HL-60 (cell line): ENCODE measurements around the gene SH2D3A.

ENCODE experiments used
- DNase-seq, 2 experiments: peaks; one replicate each; pipeline ENCODE4 v3.0.0-alpha.2; 2010 to 2020; ENCODE audit warnings: low read depth in 1 of 2, low spot score in 1 of 2
- H3K27ac ChIP-seq: fragments of 250-450 bp; sonication (Bioruptor Pico); replicated peaks from 2 replicates; pipeline ENCODE4 v1.5.1; 2020; ENCODE audit warnings: mild to moderate bottlenecking, moderate library complexity
- H3K27me3 ChIP-seq: fragments of 250-450 bp; sonication (Bioruptor Pico); 2 replicates; pipeline ENCODE4 v1.5.1; 2021; ENCODE audit warnings: mild to moderate bottlenecking, moderate library complexity; ENCODE audit not compliant: insufficient read depth, poor library complexity, severe bottlenecking
- H3K4me3 ChIP-seq: replicated peaks from 2 replicates; pipeline ENCODE4 v1.5.1; 2011; ENCODE audit warnings: mild to moderate bottlenecking, control low read depth, low read length; ENCODE audit not compliant: insufficient read depth
- GABPA ChIP-seq: IDR thresholded peaks from 2 replicates; pipeline ENCODE4 v1.6.1; 2012; ENCODE audit warnings: low read depth
- POLR2AphosphoS5 ChIP-seq: IDR thresholded peaks from 2 replicates; pipeline ENCODE4 v1.6.1; 2012; ENCODE audit warnings: low read depth
- SPI1 ChIP-seq: IDR thresholded peaks from 2 replicates; pipeline ENCODE4 v1.6.1; 2012; ENCODE audit warnings: low read depth, mild to moderate bottlenecking, borderline replicate concordance
- TF ChIP-seq, protein P1 (sequence below): IDR thresholded peaks from 2 replicates; pipeline ENCODE4 v1.6.1; 2012; ENCODE audit warnings: low read depth; ENCODE audit not compliant: insufficient replicate concordance
- TF ChIP-seq, protein P2 (sequence below): IDR thresholded peaks from one replicate; pipeline ENCODE4 v1.5.1; 2011; ENCODE audit warnings: low read length, control low read depth, inconsistent platforms; ENCODE audit not compliant: insufficient read depth

SH2D3A gene

DNA sequence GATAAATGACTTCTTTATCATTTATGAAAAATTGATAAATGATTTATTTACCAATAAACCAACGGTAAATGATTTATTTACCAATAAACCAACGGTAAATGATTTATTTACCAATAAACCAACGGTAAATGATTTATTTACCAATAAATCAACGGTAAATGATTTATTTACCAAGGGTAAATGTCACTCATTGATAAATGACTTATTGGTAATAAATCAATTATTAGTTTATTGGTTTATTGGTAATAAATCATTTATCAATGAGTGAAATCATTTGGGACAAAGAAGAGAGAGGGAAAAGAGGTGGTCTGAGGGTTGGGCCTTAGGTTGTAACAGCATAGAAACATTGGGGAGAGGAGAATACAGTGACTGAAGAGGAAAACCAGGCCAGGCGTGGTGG, 26.7 kb upstream of the SH2D3A start:
- DNase-seq: no peak
- H3K27me3 ChIP-seq: no peaks in the 10 kb centered on the region
- no peak for TF ChIP-seq POLR2AphosphoS5
- TF ChIP-seq, protein P1, sequence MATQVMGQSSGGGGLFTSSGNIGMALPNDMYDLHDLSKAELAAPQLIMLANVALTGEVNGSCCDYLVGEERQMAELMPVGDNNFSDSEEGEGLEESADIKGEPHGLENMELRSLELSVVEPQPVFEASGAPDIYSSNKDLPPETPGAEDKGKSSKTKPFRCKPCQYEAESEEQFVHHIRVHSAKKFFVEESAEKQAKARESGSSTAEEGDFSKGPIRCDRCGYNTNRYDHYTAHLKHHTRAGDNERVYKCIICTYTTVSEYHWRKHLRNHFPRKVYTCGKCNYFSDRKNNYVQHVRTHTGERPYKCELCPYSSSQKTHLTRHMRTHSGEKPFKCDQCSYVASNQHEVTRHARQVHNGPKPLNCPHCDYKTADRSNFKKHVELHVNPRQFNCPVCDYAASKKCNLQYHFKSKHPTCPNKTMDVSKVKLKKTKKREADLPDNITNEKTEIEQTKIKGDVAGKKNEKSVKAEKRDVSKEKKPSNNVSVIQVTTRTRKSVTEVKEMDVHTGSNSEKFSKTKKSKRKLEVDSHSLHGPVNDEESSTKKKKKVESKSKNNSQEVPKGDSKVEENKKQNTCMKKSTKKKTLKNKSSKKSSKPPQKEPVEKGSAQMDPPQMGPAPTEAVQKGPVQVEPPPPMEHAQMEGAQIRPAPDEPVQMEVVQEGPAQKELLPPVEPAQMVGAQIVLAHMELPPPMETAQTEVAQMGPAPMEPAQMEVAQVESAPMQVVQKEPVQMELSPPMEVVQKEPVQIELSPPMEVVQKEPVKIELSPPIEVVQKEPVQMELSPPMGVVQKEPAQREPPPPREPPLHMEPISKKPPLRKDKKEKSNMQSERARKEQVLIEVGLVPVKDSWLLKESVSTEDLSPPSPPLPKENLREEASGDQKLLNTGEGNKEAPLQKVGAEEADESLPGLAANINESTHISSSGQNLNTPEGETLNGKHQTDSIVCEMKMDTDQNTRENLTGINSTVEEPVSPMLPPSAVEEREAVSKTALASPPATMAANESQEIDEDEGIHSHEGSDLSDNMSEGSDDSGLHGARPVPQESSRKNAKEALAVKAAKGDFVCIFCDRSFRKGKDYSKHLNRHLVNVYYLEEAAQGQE: no peak
- TF ChIP-seq, protein P2, sequence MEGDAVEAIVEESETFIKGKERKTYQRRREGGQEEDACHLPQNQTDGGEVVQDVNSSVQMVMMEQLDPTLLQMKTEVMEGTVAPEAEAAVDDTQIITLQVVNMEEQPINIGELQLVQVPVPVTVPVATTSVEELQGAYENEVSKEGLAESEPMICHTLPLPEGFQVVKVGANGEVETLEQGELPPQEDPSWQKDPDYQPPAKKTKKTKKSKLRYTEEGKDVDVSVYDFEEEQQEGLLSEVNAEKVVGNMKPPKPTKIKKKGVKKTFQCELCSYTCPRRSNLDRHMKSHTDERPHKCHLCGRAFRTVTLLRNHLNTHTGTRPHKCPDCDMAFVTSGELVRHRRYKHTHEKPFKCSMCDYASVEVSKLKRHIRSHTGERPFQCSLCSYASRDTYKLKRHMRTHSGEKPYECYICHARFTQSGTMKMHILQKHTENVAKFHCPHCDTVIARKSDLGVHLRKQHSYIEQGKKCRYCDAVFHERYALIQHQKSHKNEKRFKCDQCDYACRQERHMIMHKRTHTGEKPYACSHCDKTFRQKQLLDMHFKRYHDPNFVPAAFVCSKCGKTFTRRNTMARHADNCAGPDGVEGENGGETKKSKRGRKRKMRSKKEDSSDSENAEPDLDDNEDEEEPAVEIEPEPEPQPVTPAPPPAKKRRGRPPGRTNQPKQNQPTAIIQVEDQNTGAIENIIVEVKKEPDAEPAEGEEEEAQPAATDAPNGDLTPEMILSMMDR: no peak
- TF ChIP-seq GABPA: no peak
- TF ChIP-seq SPI1: no peak
- no peak overlapping the region for H3K4me3 ChIP-seq
- no peak overlapping the region for H3K27ac ChIP-seq

- no peak overlapping the region for H3K27ac ChIP-seq
- H3K27me3 ChIP-seq: no peaks in the 10 kb centered on the region
- no peak for DNase-seq
- H3K4me3 ChIP-seq: no peak overlapping the region
- TF ChIP-seq GABPA (no peak), SPI1 (no peak), POLR2AphosphoS5 (no peak)
- TF ChIP-seq, protein P2: no peak
- TF ChIP-seq, protein P1: no peak
These were observed 26.2 kb upstream of the SH2D3A start for GRCh38 chr19:6793411-6793810.

DNA sequence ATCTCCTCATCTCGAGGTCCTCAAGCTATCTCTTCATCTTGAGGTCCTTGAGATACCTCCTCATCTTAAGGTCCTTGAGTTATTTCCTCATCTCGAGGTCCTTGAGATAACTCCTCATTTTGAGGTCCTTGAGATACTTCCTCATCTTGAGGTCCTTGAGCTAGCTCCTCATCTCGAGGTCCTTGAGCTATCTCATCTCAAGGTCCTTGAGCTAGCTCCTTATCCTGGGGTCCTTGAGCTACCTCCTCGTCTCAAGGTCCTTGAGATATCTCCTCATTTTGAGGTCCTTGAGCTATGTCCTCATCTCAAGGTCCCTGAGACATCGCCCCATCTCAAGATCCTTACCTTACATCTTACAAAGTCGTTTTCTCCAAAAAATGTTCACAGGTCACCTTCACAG, 24.0 kb upstream of the SH2D3A start:
- DNase-seq: no peak
- Histone ChIP-seq H3K27me3 (no peaks in the 10 kb centered on the region), H3K27ac (no peak overlapping the region), H3K4me3 (no peak overlapping the region)
- no peak for TF ChIP-seq SPI1
- TF ChIP-seq, protein P1: no peak
- no peak for TF ChIP-seq POLR2AphosphoS5
- TF ChIP-seq, protein P2: no peak
- TF ChIP-seq GABPA: no peak
